ENCODE measurements around the gene ACOX3. TPM values are rescaled to one million over a fixed set of nuclear protein-coding genes. Genes with fewer than 3 reads are reported as not detected.

ACOX3 gene
- total RNA-seq, 1 donor from 2014 or later: 74.5 TPM

DNA sequence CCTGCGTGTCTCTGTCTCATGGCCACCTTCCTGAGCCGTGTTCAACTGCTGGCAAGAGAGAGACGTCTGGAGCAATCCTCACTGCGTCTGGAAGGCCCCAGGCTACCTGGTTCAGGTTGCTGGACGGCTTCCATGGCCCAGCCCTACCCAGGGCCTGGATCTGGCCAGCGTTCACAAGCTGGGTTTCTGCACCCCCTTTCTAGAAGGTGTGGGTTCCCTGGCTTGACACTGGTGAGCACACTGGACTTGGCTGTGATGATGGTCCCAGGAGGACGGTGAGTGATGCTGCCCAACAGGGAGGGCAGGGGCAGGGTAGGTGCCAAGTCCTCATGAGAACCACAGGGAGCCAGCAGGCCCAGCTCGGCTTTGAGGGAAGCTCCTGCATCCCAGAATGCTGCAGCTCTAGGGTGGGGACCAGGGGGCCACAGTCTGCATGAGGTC, 107.6 kb downstream of the ACOX3 start:
- TF ChIP-seq, protein P1, sequence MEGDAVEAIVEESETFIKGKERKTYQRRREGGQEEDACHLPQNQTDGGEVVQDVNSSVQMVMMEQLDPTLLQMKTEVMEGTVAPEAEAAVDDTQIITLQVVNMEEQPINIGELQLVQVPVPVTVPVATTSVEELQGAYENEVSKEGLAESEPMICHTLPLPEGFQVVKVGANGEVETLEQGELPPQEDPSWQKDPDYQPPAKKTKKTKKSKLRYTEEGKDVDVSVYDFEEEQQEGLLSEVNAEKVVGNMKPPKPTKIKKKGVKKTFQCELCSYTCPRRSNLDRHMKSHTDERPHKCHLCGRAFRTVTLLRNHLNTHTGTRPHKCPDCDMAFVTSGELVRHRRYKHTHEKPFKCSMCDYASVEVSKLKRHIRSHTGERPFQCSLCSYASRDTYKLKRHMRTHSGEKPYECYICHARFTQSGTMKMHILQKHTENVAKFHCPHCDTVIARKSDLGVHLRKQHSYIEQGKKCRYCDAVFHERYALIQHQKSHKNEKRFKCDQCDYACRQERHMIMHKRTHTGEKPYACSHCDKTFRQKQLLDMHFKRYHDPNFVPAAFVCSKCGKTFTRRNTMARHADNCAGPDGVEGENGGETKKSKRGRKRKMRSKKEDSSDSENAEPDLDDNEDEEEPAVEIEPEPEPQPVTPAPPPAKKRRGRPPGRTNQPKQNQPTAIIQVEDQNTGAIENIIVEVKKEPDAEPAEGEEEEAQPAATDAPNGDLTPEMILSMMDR (IDR thresholded peaks at IDR 0.05): no peak
- Histone ChIP-seq H3K27ac (no peak overlapping the region), H3K4me3 (no peak overlapping the region), H3K9me3 (no peaks in the 10 kb centered on the region), H3K4me1 (peaks cover 10 to 18% of the 10 kb centered on the region in 2 donors), H3K36me3 (no peaks in the 10 kb centered on the region), H3K27me3 (no peaks in the 10 kb centered on the region)
- DNase-seq (ENCODE audit: low spot score in 2 of 2): peak; percentile 1 to 59
- intact Hi-C loops (cut with DNase I): no loop called here

DNA sequence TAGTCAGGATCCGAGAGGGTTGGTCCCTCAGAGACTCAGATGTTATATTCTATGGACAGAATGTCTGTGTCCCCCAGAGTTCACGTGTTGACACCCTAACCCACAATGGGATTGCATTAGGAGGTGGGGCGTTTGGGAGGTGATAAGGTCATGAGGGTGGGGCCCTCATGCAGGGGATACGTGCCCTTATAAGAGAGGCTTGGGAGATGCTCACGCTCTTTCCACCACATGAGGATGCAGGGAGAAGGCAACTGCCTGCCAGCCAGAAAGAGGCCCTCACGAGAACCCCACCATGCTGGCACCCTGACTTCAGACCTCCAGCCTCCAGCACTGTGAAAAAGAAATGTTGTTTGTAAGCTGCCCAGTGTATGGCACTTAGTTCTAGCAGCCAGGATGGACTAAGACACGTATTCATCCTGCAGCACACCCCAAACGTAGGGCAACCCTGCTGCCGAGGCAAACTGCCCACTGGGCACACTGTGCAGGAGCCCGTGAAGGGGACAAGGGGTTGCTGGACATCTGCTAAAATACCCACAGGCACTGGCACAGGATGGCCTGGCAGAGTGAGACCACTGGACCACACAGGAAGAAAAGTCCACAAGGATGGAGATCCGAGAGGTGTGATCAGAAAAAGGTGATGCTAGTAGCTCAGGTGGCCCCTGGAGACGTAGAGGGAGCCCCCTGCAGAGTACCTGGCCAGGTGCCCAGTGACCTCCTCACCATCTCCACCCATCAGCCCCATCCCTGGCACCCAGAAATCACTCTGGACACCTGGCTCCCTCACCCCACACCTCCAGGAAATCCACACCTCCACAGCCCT, 108.3 kb downstream of the ACOX3 start:
- intact Hi-C loops (cut with DNase I): no loop called here
- H3K4me1 ChIP-seq: peaks cover 10 to 18% of the 10 kb centered on the region in 2 donors
- H3K27me3 ChIP-seq: no peaks in the 10 kb centered on the region
- TF ChIP-seq, protein P1 (IDR thresholded peaks at IDR 0.05): no peak
- H3K36me3 ChIP-seq: no peaks in the 10 kb centered on the region
- H3K27ac ChIP-seq: no peak overlapping the region
- no peak overlapping the region for H3K4me3 ChIP-seq
- DNase-seq (ENCODE audit: low spot score in 2 of 2): peak in 1 of 2 donors; percentile 44
- H3K9me3 ChIP-seq: no peaks in the 10 kb centered on the region

DNA sequence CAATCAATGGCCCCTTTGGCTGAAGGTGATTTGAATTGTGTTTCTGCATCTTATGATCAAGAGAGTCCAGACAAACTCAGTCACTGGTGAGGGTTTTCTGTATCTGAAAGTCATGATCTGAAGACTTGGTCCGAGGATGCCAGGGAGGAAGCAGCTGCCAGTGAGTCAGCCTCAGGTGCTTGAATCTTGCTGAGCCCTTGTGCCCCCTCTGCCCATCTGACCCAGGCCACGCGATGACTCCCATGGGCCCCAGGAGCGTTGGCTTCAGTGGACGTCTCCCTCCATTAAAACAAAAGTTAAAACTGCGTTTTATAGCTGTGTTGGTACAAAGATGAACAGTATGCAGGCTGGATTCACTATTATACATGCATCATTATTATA, 109.0 kb downstream of the ACOX3 start:
- peak; percentile 7 to 30 for DNase-seq (ENCODE audit: low spot score in 2 of 2)
- Histone ChIP-seq H3K36me3 (no peaks in the 10 kb centered on the region), H3K9me3 (peaks cover 0 to 2% of the 10 kb centered on the region in 2 donors), H3K4me1 (peaks cover 10 to 18% of the 10 kb centered on the region in 2 donors), H3K27me3 (no peaks in the 10 kb centered on the region), H3K4me3 (no peak overlapping the region), H3K27ac (peak overlapping the region; percentile 19 to 83)
- intact Hi-C loops (cut with DNase I): no loop called here
- TF ChIP-seq, protein P1 (IDR thresholded peaks at IDR 0.05): no peak

DNA sequence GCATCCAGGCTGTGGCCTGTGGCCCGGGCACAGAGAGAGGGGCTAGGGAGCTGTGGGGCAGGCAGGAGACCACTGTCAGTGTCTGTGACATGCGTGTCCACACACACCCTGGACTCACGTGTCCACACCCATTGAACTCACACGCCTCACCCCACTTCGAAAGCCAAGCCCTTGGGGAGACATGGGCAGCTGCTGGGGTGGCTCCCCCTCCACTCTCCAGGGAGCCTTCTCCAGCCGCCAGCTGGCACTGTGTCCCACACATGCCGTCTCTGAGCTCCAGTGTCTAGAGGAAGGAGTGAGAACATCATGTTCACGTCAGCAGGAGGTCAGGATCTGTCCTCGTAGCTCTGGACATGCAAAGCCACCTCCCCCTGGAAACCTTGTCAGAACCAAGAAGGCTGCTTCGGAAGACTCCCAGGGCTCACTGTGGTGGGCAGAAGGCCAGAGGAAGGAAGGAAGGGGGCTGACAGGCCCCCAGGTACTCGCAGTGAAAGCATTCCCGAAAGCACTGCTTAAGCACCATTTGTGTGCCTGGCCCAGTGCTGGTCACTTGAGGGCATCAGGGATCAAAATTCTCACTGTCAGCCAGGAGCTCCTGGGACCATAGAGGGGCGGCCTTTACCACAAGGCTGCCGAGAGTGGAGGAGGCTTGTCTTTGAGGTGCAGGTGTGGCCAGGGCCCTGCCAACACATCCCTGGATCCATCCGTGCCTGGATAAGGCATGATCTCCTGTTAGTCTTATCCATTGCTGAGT, 109.5 kb downstream of the ACOX3 start:
- no peaks in the 10 kb centered on the region for H3K36me3 ChIP-seq
- H3K4me3 ChIP-seq: no peak overlapping the region
- peak; percentile 23 to 83 for DNase-seq (ENCODE audit: low spot score in 2 of 2)
- H3K27me3 ChIP-seq: no peaks in the 10 kb centered on the region
- intact Hi-C loops (cut with DNase I): no loop called here
- TF ChIP-seq, protein P1 (IDR thresholded peaks at IDR 0.05): no peak
- peak overlapping the region; percentile 48 to 83 for H3K27ac ChIP-seq
- H3K9me3 ChIP-seq: peaks cover 0 to 5% of the 10 kb centered on the region in 2 donors
- peaks cover 10 to 18% of the 10 kb centered on the region in 2 donors for H3K4me1 ChIP-seq

DNA sequence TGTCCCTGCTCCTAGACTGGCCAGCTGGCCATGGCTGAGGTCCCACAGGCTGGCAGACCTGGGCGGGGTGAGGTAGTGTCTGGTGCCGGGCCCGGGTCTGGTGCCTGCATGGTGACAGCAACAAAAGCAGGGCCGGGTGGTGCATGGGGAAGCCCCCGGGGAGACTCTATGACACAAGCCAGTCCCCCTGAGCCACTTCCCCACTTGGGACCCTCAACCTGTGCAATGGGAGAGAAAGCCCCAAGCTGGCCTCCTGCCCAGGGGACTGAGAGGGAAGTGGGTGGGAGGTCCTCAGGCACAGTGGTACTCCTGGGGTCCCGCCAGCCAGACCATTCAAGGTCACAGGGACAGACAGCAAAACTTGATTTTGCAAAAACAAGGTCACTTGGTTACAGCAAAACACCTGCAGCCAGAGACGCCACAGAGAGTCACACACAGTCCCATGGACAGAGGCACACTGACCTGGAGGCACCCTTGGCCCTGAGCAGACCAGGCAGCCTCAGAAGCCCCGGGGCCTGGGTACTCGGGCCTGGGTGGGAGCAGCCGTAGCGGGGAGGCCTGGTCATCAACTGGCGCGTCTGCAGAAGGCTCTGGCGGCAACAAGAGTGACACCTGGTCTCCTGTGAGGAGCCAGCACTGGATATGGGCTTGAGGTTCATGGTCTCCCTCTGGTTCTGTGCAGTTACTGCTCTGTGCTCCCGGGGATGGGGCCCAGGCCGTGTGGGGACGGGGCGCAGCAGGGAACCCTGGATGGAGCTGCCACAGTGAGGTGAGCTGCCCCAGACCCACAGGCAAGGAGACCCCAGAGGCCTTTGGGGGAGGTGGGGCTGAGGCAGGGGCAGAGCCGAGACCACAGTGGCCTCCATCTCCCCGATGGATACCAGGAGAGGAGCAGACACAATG, 110.4 kb downstream of the ACOX3 start:
- TF ChIP-seq, protein P1 (IDR thresholded peaks at IDR 0.05): no peak
- H3K27ac ChIP-seq: peak overlapping the region; percentile 48 to 83

More for the DNA sequence above, 110.4 kb downstream of the ACOX3 start:
- H3K4me1 ChIP-seq: peaks cover 10 to 18% of the 10 kb centered on the region in 2 donors
- H3K36me3 ChIP-seq: no peaks in the 10 kb centered on the region
- H3K4me3 ChIP-seq: no peak overlapping the region
- no peaks in the 10 kb centered on the region for H3K27me3 ChIP-seq
- peaks cover 0 to 5% of the 10 kb centered on the region in 2 donors for H3K9me3 ChIP-seq
- peak; percentile 7 to 62 for DNase-seq (ENCODE audit: low spot score in 2 of 2)
- intact Hi-C loops (cut with DNase I): no loop called here

All from ascending aorta (tissue), 2 donors.